HepG2 (cell line): ENCODE data around the gene RPS23. TPM values are rescaled to one million over a fixed set of nuclear protein-coding genes. Genes with fewer than 3 reads are reported as not detected.

Source experiments
- ATAC-seq: fragments of 200-7000 bp; cut with Tn5 transposase; 3 replicates; pipeline ENCODE4 v1.9.1; 2020; ENCODE audit warnings: mild to moderate bottlenecking, moderate library complexity
- BruUV-seq: library from RNA; stranded (reverse); fragments of 400-500 nt; replicated peaks from 2 replicates; lab custom pipeline; 2021; lab: Mats Ljungman, UMichigan
- CTCF ChIA-PET: fragments of 300-600 bp; formaldehyde crosslinking; extraction: SDS; loops from one replicate; lab custom pipeline; 2021; ENCODE audit warnings: low total read pairs, inconsistent platforms, low intra/inter-chr PET ratio; lab: Yijun Ruan, JAX
- POLR2A ChIA-PET: fragments of 350-600 bp; sonication (Branson Sonifier 250); formaldehyde crosslinking; loops from one replicate; lab custom pipeline; 2020; ENCODE audit warnings: antibody characterized with exemption, inconsistent platforms; lab: Yijun Ruan, JAX
- DNase-seq: peaks from one replicate; pipeline ENCODE4 v3.0.0-alpha.2; 2015; ENCODE audit warnings: low spot score
- FAIRE-seq: peaks from 3 replicates; lab custom pipeline; 2011; peaks lifted over from hg19 to GRCh38; lab: Jason Lieb, UNC
- H2AFZ ChIP-seq: one replicate; pipeline ENCODE4 v1.6.1; 2011; ENCODE audit warnings: low read length, inconsistent platforms
- H3K27ac ChIP-seq: fragments of 300-600 bp; 3 replicates; pipeline ENCODE4 v1.8.0; 2011; ENCODE audit warnings: mixed run types, mild to moderate bottlenecking, mixed read lengths, low read length, inconsistent platforms; ENCODE audit not compliant: insufficient read depth; ENCODE audit errors: extremely low read length
- H3K27me3 ChIP-seq, 2 experiments: fragments of 200-600 bp in 1 of 2; 2 replicates in 1 of 2; 3 replicates in 1 of 2; pipeline versions ENCODE4 v1.6.0 to v1.8.0; 2011; ENCODE audit warnings: low read length in 2 of 2, mild to moderate bottlenecking in 2 of 2, moderate library complexity in 2 of 2, inconsistent platforms in 1 of 2; ENCODE audit not compliant: insufficient read depth in 2 of 2, control insufficient read depth in 1 of 2
- H3K36me3 ChIP-seq, 2 experiments: fragments of 200-600 bp in 1 of 2; replicated peaks in 1 of 2; 2 replicates in 1 of 2; 3 replicates in 1 of 2; pipeline versions ENCODE4 v1.5.1 to v1.8.0; 2011; ENCODE audit warnings: low read length in 2 of 2, inconsistent platforms in 1 of 2; ENCODE audit not compliant: insufficient read depth in 2 of 2, control insufficient read depth in 1 of 2
- H3K4me1 ChIP-seq: 2 replicates; pipeline ENCODE4 v1.5.1; 2012; ENCODE audit warnings: low read length, inconsistent platforms; ENCODE audit not compliant: insufficient read depth
- H3K4me2 ChIP-seq: 2 replicates; pipeline ENCODE4 v1.6.0; 2011; ENCODE audit warnings: low read depth, low read length, inconsistent platforms
- H3K4me3 ChIP-seq, 3 experiments: fragments of 200-600 bp in 1 of 3; sonication (generic), shearing (Covaris generic) in 1 of 3; replicated peaks in 1 of 3; 2 replicates each; pipeline ENCODE4 v1.5.1; 2011 to 2016; ENCODE audit warnings: low read length in 3 of 3, inconsistent platforms in 2 of 3, low read depth in 2 of 3, mild to moderate bottlenecking in 2 of 3, control low read depth in 1 of 3, mixed read lengths in 1 of 3; ENCODE audit not compliant: insufficient read depth in 1 of 3
- H3K79me2 ChIP-seq: one replicate; pipeline ENCODE4 v1.6.1; 2011; ENCODE audit warnings: low read length, inconsistent platforms; ENCODE audit not compliant: insufficient read depth
- H3K9ac ChIP-seq: 2 replicates; pipeline ENCODE4 v1.6.0; 2011; ENCODE audit warnings: mild to moderate bottlenecking, low read depth, low read length, inconsistent platforms; ENCODE audit not compliant: insufficient read depth
- H3K9me3 ChIP-seq: 2 replicates; pipeline ENCODE4 v1.5.1; 2012; ENCODE audit warnings: mild to moderate bottlenecking, low read length
- H4K20me1 ChIP-seq: 2 replicates; pipeline ENCODE4 v1.6.0; 2011; ENCODE audit warnings: inconsistent platforms, mild to moderate bottlenecking, low read length, moderate library complexity; ENCODE audit not compliant: insufficient read depth
- AGO1 ChIP-seq: fragments of 200-400 bp; formaldehyde crosslinking; IDR thresholded peaks from 2 replicates; pipeline ENCODE4 v1.6.1; 2017; ENCODE audit warnings: mild to moderate bottlenecking, low read depth, low read length, moderate library complexity; ENCODE audit not compliant: poor library complexity, severe bottlenecking
- BCL6 ChIP-seq: IDR thresholded peaks from 2 replicates; pipeline ENCODE4 v1.6.1; 2016; ENCODE audit warnings: missing genetic modification reagents, missing compliant biosample characterization
- KLF12 ChIP-seq: sonication (generic); formaldehyde crosslinking; IDR thresholded peaks from 2 replicates; pipeline ENCODE4 v1.4.0; 2020; ENCODE audit warnings: missing genetic modification reagents, borderline replicate concordance
- NFE2 ChIP-seq: sonication (generic); formaldehyde crosslinking; IDR thresholded peaks from 2 replicates; pipeline ENCODE4 v1.4.0; 2020; ENCODE audit warnings: missing genetic modification reagents
- RBAK ChIP-seq: sonication (generic); formaldehyde crosslinking; IDR thresholded peaks from 2 replicates; pipeline ENCODE4 v1.5.1; 2020; ENCODE audit warnings: mild to moderate bottlenecking, missing genetic modification reagents
- THYN1 ChIP-seq: sonication (generic); formaldehyde crosslinking; IDR thresholded peaks from 2 replicates; pipeline ENCODE4 v1.8.1; 2023; ENCODE audit warnings: low read depth, mild to moderate bottlenecking, moderate library complexity, missing genetic modification reagents, borderline replicate concordance
- ZNF749 ChIP-seq: sonication (generic); formaldehyde crosslinking; IDR thresholded peaks from 2 replicates; pipeline ENCODE4 v1.8.0; 2022; ENCODE audit warnings: mild to moderate bottlenecking, missing genetic modification reagents, moderate library complexity, borderline replicate concordance
- ZNF776 ChIP-seq: sonication (generic); formaldehyde crosslinking; IDR thresholded peaks from 2 replicates; pipeline ENCODE4 v1.4.0; 2020; ENCODE audit warnings: mild to moderate bottlenecking, missing genetic modification reagents
- WGBS: methylation state at CpG from one replicate; pipeline ENCODE4 v1.1.6; 2017; ENCODE audit warnings: low lambda C conversion rate; 5-methylcytosine and 5-hydroxymethylcytosine counted together
- in situ Hi-C: cut with HindIII; loops from 2 replicates; pipeline ENCODE4 v1.10.0; 2017; ENCODE audit warnings: low pct_unique_long_range_greater_than_20kb; ENCODE audit not compliant: extremely low pct_ligation_motif_present
- intact Hi-C: fragments of 100-400 bp; cut with micrococcal nuclease; formaldehyde crosslinking; loops from one replicate; pipeline ENCODE4 v1.10.0; 2022; ENCODE audit not compliant: unreplicated experiment
- polyA plus RNA-seq, 8 experiments: library from polyadenylated mRNA; depleted of rRNA in 3 of 8; stranded (reverse) in 7 of 8; unstranded in 1 of 8; fragments of >200 nt; fragmentation: Illumina TruSeq in 4 of 8; extraction: Trizol in 4 of 8; gene quantifications; 2 replicates each; pipeline versions ENCODE4 v1.2.1 to v1.2.3, GENCODE V29; 2011 to 2016; ENCODE audit warnings: low read depth in 4 of 8, missing spikeins in 1 of 8, mixed read lengths in 1 of 8; ENCODE audit not compliant: insufficient read depth in 1 of 8
- total RNA-seq, 5 experiments: library from RNA; depleted of rRNA; stranded (reverse); fragments of >200 nt; fragmentation: Illumina TruSeq; extraction: Trizol; gene quantifications; 2 replicates each; pipeline ENCODE4 v1.2.3, GENCODE V29; 2016; ENCODE audit warnings: low read depth in 1 of 5

The RPS23 gene
- total and polyA plus RNA-seq, 2 of the 13 experiments (the other 11 are each of a cell fraction or from before 2014, with no cell fraction given): 3,088 to 3,235 TPM

GRCh38 chr5:82285206-82285605 is 7.1 kb upstream of the RPS23 start:
- H3K36me3 ChIP-seq: no peaks in the 10 kb centered on the region
- CTCF ChIA-PET: no interaction called here
- POLR2A ChIA-PET: no interaction called here
- no peaks in the 10 kb centered on the region for H3K9me3 ChIP-seq
- no peaks in the 10 kb centered on the region for H3K27me3 ChIP-seq
- H3K4me1 ChIP-seq: peaks cover 26% of the 10 kb centered on the region
- H2AFZ ChIP-seq: no peak overlapping the region
- BruUV-seq: no TSS peak
- ATAC-seq: no peak
- FAIRE-seq: no peak
- TF ChIP-seq THYN1 (CRISPR knock-in tag): no peak
- no peak for TF ChIP-seq BCL6 (CRISPR knock-in tag)
- no peak for TF ChIP-seq ZNF749 (CRISPR knock-in tag)
- TF ChIP-seq ZNF776 (CRISPR knock-in tag): no peak
- no peak for TF ChIP-seq KLF12 (CRISPR knock-in tag)
- TF ChIP-seq, all 625 proteins: peak for 0
- WGBS: 97% methylated on average over 6 of the region's 6 CpGs
- in situ Hi-C loops: no loop called here
- Histone ChIP-seq H3K9ac (no peak overlapping the region), H3K27ac (no peak overlapping the region), H3K4me2 (no peak overlapping the region), H4K20me1 (no peaks in the 10 kb centered on the region), H3K4me3 (no peak overlapping the region), H3K79me2 (no peaks in the 10 kb centered on the region)
- no peak for DNase-seq
- intact Hi-C loops: no loop called here

GRCh38 chr5:82283893-82284292 is 5.7 kb upstream of the RPS23 start:
- no TSS peak for BruUV-seq
- in situ Hi-C loops: no loop called here
- ChIA-PET POLR2A (no interaction called here), CTCF (no interaction called here)
- H3K27ac ChIP-seq: no peak overlapping the region
- no peaks in the 10 kb centered on the region for H3K27me3 ChIP-seq
- no peak for TF ChIP-seq RBAK (CRISPR knock-in tag)
- no peak for TF ChIP-seq AGO1
- TF ChIP-seq NFE2 (CRISPR knock-in tag): no peak
- intact Hi-C loops: no loop called here
- WGBS: 93% methylated on average over 2 of the region's 2 CpGs
- no peak overlapping the region for H3K4me3 ChIP-seq
- no peaks in the 10 kb centered on the region for H3K9me3 ChIP-seq
- DNase-seq (no peak), FAIRE-seq (no peak), ATAC-seq (no peak)
- peaks cover 28% of the 10 kb centered on the region for H3K4me1 ChIP-seq
- H2AFZ ChIP-seq: no peak overlapping the region
- no peak overlapping the region for H3K4me2 ChIP-seq
- peaks cover 9% of the 10 kb centered on the region for H3K79me2 ChIP-seq
- no peak overlapping the region for H3K9ac ChIP-seq
- no peaks in the 10 kb centered on the region for H4K20me1 ChIP-seq
- H3K36me3 ChIP-seq: no peaks in the 10 kb centered on the region
